SJCRH30 (cell line): ENCODE measurements around the gene OXT. TPM values are rescaled to one million over a fixed set of nuclear protein-coding genes. Genes with fewer than 3 reads are reported as not detected.
"Not testable (repeated sequence)": the region's sequence is repeated elsewhere in the genome, so short reads cannot be mapped to it uniquely, and the experiment has no call there.

Experiments used
- DNase-seq, 2 experiments: peaks; one replicate each; pipeline ENCODE4 v3.0.0-alpha.2; 2015 to 2020
- H3K27ac ChIP-seq: fragments of 250-450 bp; sonication (Bioruptor Pico); 2 replicates; pipeline ENCODE4 v1.5.1; 2020; ENCODE audit warnings: mild to moderate bottlenecking, moderate library complexity
- H3K27me3 ChIP-seq: fragments of 250-450 bp; sonication (Bioruptor Pico); 2 replicates; pipeline ENCODE4 v1.5.1; 2020; ENCODE audit warnings: mild to moderate bottlenecking, moderate library complexity
- H3K36me3 ChIP-seq: fragments of 250-450 bp; sonication (Bioruptor Pico); 2 replicates; pipeline ENCODE4 v1.5.1; 2020; ENCODE audit warnings: mild to moderate bottlenecking, moderate library complexity
- H3K4me1 ChIP-seq: fragments of 250-450 bp; sonication (Bioruptor Pico); 2 replicates; pipeline ENCODE4 v1.5.1; 2020; ENCODE audit warnings: mild to moderate bottlenecking, moderate library complexity
- H3K4me3 ChIP-seq: fragments of 250-450 bp; sonication (Bioruptor Pico); 2 replicates; pipeline ENCODE4 v1.5.1; 2020; ENCODE audit warnings: mild to moderate bottlenecking, moderate library complexity
- H3K9me3 ChIP-seq: fragments of 250-450 bp; sonication (Bioruptor Pico); replicated peaks from 2 replicates; pipeline ENCODE4 v1.5.1; 2020; ENCODE audit warnings: mild to moderate bottlenecking, moderate library complexity
- total RNA-seq: library from RNA; depleted of rRNA; stranded (reverse); fragments of >200 nt; shearing (Covaris generic); gene quantifications from 2 replicates; pipeline ENCODE4 v1.2.3, GENCODE V29; 2014; rRNA removed

OXT gene
- total RNA-seq, 1 experiment from 2014 or later: not detected

- H3K4me3 ChIP-seq: no peak overlapping the region
- H3K27ac ChIP-seq: no peak overlapping the region
- H3K9me3 ChIP-seq: no peaks in the 10 kb centered on the region
- no peaks in the 10 kb centered on the region for H3K36me3 ChIP-seq
- H3K27me3 ChIP-seq: no peaks in the 10 kb centered on the region
- H3K4me1 ChIP-seq: no peaks in the 10 kb centered on the region
- DNase-seq: no peak
Observed at GRCh38 chr20:3109350-3110302, 38.2 kb downstream of the OXT start.

GRCh38 chr20:3111507-3111906 lies 40.1 kb downstream of the OXT start:
- no peak for DNase-seq
- H3K9me3 ChIP-seq: no peaks in the 10 kb centered on the region
- H3K27ac ChIP-seq: no peak overlapping the region
- H3K36me3 ChIP-seq: no peaks in the 10 kb centered on the region
- H3K4me3 ChIP-seq: no peak overlapping the region
- no peaks in the 10 kb centered on the region for H3K27me3 ChIP-seq
- H3K4me1 ChIP-seq: no peaks in the 10 kb centered on the region

GRCh38 chr20:3111995-3112394 lies 40.6 kb downstream of the OXT start:
- DNase-seq: no peak
- Histone ChIP-seq H3K4me3 (no peak overlapping the region), H3K36me3 (no peaks in the 10 kb centered on the region), H3K27me3 (no peaks in the 10 kb centered on the region), H3K9me3 (no peaks in the 10 kb centered on the region), H3K27ac (no peak overlapping the region), H3K4me1 (no peaks in the 10 kb centered on the region)

GRCh38 chr20:3115190-3116107 lies 44.0 kb downstream of the OXT start:
- no peak overlapping the region for H3K27ac ChIP-seq
- peaks cover 5% of the 10 kb centered on the region; the same call in 1 of the 2 replicates for H3K36me3 ChIP-seq
- H3K9me3 ChIP-seq: no peaks in the 10 kb centered on the region
- H3K4me3 ChIP-seq: no peak overlapping the region
- no peaks in the 10 kb centered on the region for H3K27me3 ChIP-seq
- no peaks in the 10 kb centered on the region for H3K4me1 ChIP-seq
- peak; percentile 53 to 73 for DNase-seq

- Histone ChIP-seq H3K27ac (no peak overlapping the region), H3K4me1 (no peaks in the 10 kb centered on the region), H3K9me3 (no peaks in the 10 kb centered on the region), H3K4me3 (no peak overlapping the region), H3K27me3 (no peaks in the 10 kb centered on the region), H3K36me3 (peaks cover 12% of the 10 kb centered on the region)
- DNase-seq: no peak
Observed at GRCh38 chr20:3116341-3116740, 44.9 kb downstream of the OXT start.

- not testable (repeated sequence) for H3K27ac ChIP-seq, H3K27me3 ChIP-seq, DNase-seq, H3K4me3 ChIP-seq, H3K4me1 ChIP-seq, H3K9me3 ChIP-seq
- peaks cover 20% of the 10 kb centered on the region for H3K36me3 ChIP-seq
Observed at GRCh38 chr20:3117839-3118379, 46.5 kb downstream of the OXT start.

GRCh38 chr20:3119044-3119443 lies 47.6 kb downstream of the OXT start:
- H3K36me3 ChIP-seq: peaks cover 20% of the 10 kb centered on the region
- no peak for DNase-seq
- H3K4me3 ChIP-seq: no peak overlapping the region
- no peak overlapping the region for H3K27ac ChIP-seq
- no peaks in the 10 kb centered on the region for H3K9me3 ChIP-seq
- no peaks in the 10 kb centered on the region for H3K27me3 ChIP-seq
- H3K4me1 ChIP-seq: no peaks in the 10 kb centered on the region

- Histone ChIP-seq H3K9me3 (no peaks in the 10 kb centered on the region), H3K4me1 (no peaks in the 10 kb centered on the region), H3K4me3 (no peak overlapping the region), H3K27me3 (no peaks in the 10 kb centered on the region), H3K36me3 (peaks cover 20% of the 10 kb centered on the region), H3K27ac (no peak overlapping the region)
- DNase-seq: no peak
Observed at GRCh38 chr20:3121271-3121911, 50.0 kb downstream of the OXT start.

Other genes with a start within 250 kb of the OXT start
- gene PCED1A, start 231.0 kb upstream of the OXT start, total RNA-seq: 7.7 and 11.0 TPM in 2 replicates
- 12.3 and 16.3 TPM in 2 replicates for gene VPS16, start 230.9 kb upstream of the OXT start, total RNA-seq
- 44.4 and 48.9 TPM in 2 replicates for gene PTPRA, start 198.1 kb upstream of the OXT start, total RNA-seq
- 0.43 TPM in 1 of 2 replicates, not detected in the other for gene GNRH2, start 28.0 kb upstream of the OXT start, total RNA-seq
- gene MRPS26, start 25.6 kb upstream of the OXT start, total RNA-seq: 46.2 and 46.5 TPM in 2 replicates
- not detected in 2 replicates for gene AVP, start 13.1 kb downstream of the OXT start, total RNA-seq
- 20.2 and 21.0 TPM in 2 replicates for gene FASTKD5, start 88.2 kb downstream of the OXT start, total RNA-seq
- 5.2 and 5.8 TPM in 2 replicates for gene UBOX5, start 88.2 kb downstream of the OXT start, total RNA-seq
- 3.2 and 3.4 TPM in 2 replicates for gene LZTS3, start 101.9 kb downstream of the OXT start, total RNA-seq
- gene DDRGK1, start 133.1 kb downstream of the OXT start, total RNA-seq: 15.5 and 16.4 TPM in 2 replicates
- 46.4 and 46.5 TPM in 2 replicates for gene ITPA, start 137.9 kb downstream of the OXT start, total RNA-seq
- 12.1 and 16.4 TPM in 2 replicates for gene SLC4A11, start 167.6 kb downstream of the OXT start, total RNA-seq